ENCODE measurements around the gene IL4. TPM values are rescaled to one million over a fixed set of nuclear protein-coding genes. Genes with fewer than 3 reads are reported as not detected.

IL4 gene
- total and polyA plus RNA-seq, 2 experiments from 2014 or later = not detected

DNA sequence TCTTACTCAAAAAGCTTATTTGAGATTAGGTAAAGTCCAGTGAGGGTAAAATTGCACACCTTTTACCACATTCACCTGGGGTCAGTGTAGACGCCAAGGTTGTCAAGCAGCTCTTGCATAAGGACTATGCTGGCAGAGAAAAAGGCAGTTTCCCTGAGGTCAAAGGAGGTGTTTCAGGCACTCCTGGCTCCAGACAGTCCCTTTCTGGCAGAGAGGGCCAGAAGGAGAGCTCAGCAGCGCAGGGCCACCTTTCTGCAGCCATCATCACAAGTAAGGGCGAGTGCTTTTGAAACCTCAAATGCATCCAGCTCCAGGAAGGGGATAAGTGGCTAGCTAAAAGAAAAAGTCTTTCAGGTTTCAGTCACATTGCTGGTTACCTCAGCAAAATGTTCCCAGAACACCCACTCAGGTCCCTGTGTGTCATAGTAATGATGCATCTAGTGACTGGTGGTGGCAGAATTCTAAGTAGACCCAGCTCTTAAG lies 32.5 kb upstream of the IL4 start:
- no peak overlapping the region for H2AFZ ChIP-seq
- Mint-ChIP-seq H3K4me3 (no peak overlapping the region), H3K36me3 (ENCODE audit: low read depth) (peaks cover 43% of the 10 kb centered on the region), H3K4me1 (peaks cover 18% of the 10 kb centered on the region), H3K27me3 (ENCODE audit: insufficient read depth, low read depth, poor library complexity) (peaks cover 4% of the 10 kb centered on the region), H3K9me3 (no peaks in the 10 kb centered on the region; the same call in 2 of the 3 replicates), H3K27ac (no peak overlapping the region)
- no peaks in the 10 kb centered on the region for H3K79me2 ChIP-seq (replicated peaks; ENCODE audit: insufficient read depth)
- no peak for ATAC-seq
- no peak overlapping the region for H3K27ac ChIP-seq (ENCODE audit: low read depth)
- no peaks in the 10 kb centered on the region for H3F3A ChIP-seq (replicated peaks; ENCODE audit: low read depth)
- H3K4me3 ChIP-seq = no peak overlapping the region
- no peaks in the 10 kb centered on the region for H3K27me3 ChIP-seq (ENCODE audit: insufficient read depth)
- H3K9me2 ChIP-seq (ENCODE audit: insufficient read depth) = no peaks in the 10 kb centered on the region
- peaks cover 18% of the 10 kb centered on the region for H3K4me1 ChIP-seq (ENCODE audit: insufficient read depth)
- peaks cover 6% of the 10 kb centered on the region for H3K36me3 ChIP-seq (ENCODE audit: insufficient read depth)
- TF ChIP-seq, protein P1, sequence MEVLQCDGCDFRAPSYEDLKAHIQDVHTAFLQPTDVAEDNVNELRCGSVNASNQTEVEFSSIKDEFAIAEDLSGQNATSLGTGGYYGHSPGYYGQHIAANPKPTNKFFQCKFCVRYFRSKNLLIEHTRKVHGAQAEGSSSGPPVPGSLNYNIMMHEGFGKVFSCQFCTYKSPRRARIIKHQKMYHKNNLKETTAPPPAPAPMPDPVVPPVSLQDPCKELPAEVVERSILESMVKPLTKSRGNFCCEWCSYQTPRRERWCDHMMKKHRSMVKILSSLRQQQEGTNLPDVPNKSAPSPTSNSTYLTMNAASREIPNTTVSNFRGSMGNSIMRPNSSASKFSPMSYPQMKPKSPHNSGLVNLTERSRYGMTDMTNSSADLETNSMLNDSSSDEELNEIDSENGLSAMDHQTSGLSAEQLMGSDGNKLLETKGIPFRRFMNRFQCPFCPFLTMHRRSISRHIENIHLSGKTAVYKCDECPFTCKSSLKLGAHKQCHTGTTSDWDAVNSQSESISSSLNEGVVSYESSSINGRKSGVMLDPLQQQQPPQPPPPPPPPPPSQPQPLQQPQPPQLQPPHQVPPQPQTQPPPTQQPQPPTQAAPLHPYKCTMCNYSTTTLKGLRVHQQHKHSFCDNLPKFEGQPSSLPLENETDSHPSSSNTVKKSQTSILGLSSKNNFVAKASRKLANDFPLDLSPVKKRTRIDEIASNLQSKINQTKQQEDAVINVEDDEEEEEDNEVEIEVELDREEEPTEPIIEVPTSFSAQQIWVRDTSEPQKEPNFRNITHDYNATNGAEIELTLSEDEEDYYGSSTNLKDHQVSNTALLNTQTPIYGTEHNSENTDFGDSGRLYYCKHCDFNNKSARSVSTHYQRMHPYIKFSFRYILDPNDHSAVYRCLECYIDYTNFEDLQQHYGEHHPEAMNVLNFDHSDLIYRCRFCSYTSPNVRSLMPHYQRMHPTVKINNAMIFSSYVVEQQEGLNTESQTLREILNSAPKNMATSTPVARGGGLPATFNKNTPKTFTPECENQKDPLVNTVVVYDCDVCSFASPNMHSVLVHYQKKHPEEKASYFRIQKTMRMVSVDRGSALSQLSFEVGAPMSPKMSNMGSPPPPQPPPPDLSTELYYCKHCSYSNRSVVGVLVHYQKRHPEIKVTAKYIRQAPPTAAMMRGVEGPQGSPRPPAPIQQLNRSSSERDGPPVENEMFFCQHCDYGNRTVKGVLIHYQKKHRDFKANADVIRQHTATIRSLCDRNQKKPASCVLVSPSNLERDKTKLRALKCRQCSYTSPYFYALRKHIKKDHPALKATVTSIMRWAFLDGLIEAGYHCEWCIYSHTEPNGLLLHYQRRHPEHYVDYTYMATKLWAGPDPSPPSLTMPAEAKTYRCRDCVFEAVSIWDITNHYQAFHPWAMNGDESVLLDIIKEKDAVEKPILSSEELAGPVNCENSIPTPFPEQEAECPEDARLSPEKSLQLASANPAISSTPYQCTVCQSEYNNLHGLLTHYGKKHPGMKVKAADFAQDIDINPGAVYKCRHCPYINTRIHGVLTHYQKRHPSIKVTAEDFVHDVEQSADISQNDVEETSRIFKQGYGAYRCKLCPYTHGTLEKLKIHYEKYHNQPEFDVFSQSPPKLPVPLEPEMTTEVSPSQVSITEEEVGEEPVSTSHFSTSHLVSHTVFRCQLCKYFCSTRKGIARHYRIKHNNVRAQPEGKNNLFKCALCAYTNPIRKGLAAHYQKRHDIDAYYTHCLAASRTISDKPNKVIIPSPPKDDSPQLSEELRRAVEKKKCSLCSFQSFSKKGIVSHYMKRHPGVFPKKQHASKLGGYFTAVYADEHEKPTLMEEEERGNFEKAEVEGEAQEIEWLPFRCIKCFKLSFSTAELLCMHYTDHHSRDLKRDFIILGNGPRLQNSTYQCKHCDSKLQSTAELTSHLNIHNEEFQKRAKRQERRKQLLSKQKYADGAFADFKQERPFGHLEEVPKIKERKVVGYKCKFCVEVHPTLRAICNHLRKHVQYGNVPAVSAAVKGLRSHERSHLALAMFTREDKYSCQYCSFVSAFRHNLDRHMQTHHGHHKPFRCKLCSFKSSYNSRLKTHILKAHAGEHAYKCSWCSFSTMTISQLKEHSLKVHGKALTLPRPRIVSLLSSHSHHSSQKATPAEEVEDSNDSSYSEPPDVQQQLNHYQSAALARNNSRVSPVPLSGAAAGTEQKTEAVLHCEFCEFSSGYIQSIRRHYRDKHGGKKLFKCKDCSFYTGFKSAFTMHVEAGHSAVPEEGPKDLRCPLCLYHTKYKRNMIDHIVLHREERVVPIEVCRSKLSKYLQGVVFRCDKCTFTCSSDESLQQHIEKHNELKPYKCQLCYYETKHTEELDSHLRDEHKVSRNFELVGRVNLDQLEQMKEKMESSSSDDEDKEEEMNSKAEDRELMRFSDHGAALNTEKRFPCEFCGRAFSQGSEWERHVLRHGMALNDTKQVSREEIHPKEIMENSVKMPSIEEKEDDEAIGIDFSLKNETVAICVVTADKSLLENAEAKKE (CRISPR knock-in tag; IDR thresholded peaks at IDR 0.05) = no peak
- TF ChIP-seq EZH2phosphoT487 (IDR thresholded peaks at IDR 0.05; ENCODE audit: unreplicated experiment) (no peak), NANOG (IDR thresholded peaks at IDR 0.05; ENCODE audit: borderline replicate concordance) (no peak), ZNF114 (CRISPR knock-in tag; IDR thresholded peaks at IDR 0.05) (no peak), EZH2 (IDR thresholded peaks at IDR 0.05; ENCODE audit: low read depth, unreplicated experiment) (no peak)
- TF ChIP-seq, protein P2, sequence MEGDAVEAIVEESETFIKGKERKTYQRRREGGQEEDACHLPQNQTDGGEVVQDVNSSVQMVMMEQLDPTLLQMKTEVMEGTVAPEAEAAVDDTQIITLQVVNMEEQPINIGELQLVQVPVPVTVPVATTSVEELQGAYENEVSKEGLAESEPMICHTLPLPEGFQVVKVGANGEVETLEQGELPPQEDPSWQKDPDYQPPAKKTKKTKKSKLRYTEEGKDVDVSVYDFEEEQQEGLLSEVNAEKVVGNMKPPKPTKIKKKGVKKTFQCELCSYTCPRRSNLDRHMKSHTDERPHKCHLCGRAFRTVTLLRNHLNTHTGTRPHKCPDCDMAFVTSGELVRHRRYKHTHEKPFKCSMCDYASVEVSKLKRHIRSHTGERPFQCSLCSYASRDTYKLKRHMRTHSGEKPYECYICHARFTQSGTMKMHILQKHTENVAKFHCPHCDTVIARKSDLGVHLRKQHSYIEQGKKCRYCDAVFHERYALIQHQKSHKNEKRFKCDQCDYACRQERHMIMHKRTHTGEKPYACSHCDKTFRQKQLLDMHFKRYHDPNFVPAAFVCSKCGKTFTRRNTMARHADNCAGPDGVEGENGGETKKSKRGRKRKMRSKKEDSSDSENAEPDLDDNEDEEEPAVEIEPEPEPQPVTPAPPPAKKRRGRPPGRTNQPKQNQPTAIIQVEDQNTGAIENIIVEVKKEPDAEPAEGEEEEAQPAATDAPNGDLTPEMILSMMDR (conservative IDR thresholded peaks at IDR 0.05; ENCODE audit: low read depth in 2 of 2) = no peak
- no peaks in the 10 kb centered on the region for H4K20me1 ChIP-seq (replicated peaks; ENCODE audit: insufficient read depth)
- no peak overlapping the region for H3K4me2 ChIP-seq
- DNase-seq (ENCODE audit: low spot score) = no peak
